Measurements from ENCODE around the gene TM4SF20. TPM values are rescaled to one million over a fixed set of nuclear protein-coding genes. Genes with fewer than 3 reads are reported as not detected.

The TM4SF20 gene
- polyA plus RNA-seq, 1 donor (not counting 4 experiments of a cell fraction or from before 2014, with no cell fraction given), result not detected

DNA sequence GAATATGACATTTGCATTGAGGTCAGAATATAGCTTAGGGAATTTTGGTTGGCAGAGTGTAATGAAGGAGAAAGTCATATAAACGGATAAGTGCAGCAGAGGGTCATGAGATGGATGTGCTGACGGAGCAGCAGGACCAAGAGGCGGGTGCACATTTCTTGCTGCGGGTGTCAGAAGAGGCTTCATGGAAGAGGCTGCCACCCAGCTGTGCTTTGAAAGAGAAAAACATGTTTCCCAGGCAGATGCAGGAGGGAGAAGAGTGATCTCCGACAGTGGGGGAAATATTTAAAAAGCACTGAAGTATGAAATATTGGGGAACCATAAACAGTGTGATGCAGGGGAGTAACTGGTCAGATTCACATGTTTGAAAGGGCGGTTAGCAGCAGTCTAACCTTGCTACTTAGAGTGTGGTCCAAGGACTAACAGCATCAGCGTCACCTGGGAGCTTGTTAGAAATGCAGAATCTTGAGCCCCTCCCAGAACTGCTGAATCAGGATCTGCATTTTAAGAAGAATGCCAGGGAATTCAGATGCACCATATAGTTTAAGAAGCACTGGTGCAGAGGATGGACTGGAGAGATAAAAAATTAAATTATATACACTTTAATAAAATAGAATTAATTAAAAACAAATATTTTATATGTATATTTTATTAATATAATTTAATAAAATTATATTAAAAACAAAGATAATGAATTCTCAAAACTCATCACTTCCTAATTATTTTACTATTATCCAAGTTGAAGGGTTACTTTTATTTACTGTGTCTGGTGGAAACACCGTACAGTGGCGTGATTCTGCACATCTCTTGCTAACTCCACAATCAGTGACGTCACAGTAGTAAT is 44.8 kb upstream of the TM4SF20 start:
- Histone ChIP-seq H3K4me3 (ENCODE audit: control insufficient read depth in 2 of 3, extremely low read depth in 1 of 3, insufficient read depth in 2 of 3, low read depth in 1 of 3, low read length in 3 of 3) (no peak overlapping the region), H3K27ac (ENCODE audit: control insufficient read depth, insufficient read depth, low read length) (no peak overlapping the region), H2AFZ (ENCODE audit: control insufficient read depth, low read length) (no peak overlapping the region), H4K20me1 (ENCODE audit: control insufficient read depth, extremely low read depth, insufficient read depth, low read length) (no peaks in the 10 kb centered on the region), H3K9me3 (ENCODE audit: control insufficient read depth, low read depth, low read length) (no peaks in the 10 kb centered on the region), H3K4me1 (ENCODE audit: control insufficient read depth, extremely low read depth, insufficient read depth, low read length) (no peaks in the 10 kb centered on the region), H3K27me3 (ENCODE audit: control insufficient read depth, extremely low read depth, insufficient read depth, low read length) (no peaks in the 10 kb centered on the region), H3K9ac (ENCODE audit: control insufficient read depth, extremely low read depth, insufficient read depth, low read length) (no peak overlapping the region), H3K4me2 (ENCODE audit: control insufficient read depth, extremely low read depth, insufficient read depth, low read depth, low read length) (no peak overlapping the region), H3K9me1 (ENCODE audit: control insufficient read depth, extremely low read depth, insufficient read depth, low read length) (no peaks in the 10 kb centered on the region), H3K79me2 (ENCODE audit: control insufficient read depth, insufficient read depth, low read length) (no peaks in the 10 kb centered on the region), H3K36me3 (ENCODE audit: control insufficient read depth in 2 of 2, extremely low read depth in 1 of 2, insufficient read depth in 2 of 2, low read length in 2 of 2) (no peaks in the 10 kb centered on the region)
- no peak for DNase-seq (ENCODE audit: low read depth, low spot score)
- FAIRE-seq, result no peak
- dilution Hi-C loops (cut with MboI; ENCODE audit: extremely low pct_ligation_motif_present, low sequenced_read_pairs), result no loop called here
- no peak for TF ChIP-seq EZH2 (IDR thresholded peaks at IDR 0.05; ENCODE audit: low read length)
- TF ChIP-seq, protein P1, sequence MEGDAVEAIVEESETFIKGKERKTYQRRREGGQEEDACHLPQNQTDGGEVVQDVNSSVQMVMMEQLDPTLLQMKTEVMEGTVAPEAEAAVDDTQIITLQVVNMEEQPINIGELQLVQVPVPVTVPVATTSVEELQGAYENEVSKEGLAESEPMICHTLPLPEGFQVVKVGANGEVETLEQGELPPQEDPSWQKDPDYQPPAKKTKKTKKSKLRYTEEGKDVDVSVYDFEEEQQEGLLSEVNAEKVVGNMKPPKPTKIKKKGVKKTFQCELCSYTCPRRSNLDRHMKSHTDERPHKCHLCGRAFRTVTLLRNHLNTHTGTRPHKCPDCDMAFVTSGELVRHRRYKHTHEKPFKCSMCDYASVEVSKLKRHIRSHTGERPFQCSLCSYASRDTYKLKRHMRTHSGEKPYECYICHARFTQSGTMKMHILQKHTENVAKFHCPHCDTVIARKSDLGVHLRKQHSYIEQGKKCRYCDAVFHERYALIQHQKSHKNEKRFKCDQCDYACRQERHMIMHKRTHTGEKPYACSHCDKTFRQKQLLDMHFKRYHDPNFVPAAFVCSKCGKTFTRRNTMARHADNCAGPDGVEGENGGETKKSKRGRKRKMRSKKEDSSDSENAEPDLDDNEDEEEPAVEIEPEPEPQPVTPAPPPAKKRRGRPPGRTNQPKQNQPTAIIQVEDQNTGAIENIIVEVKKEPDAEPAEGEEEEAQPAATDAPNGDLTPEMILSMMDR (optimal IDR thresholded peaks at IDR 0.05 in 1 of 3, IDR thresholded peaks at IDR 0.05 in 1 of 3, conservative IDR thresholded peaks at IDR 0.05 in 1 of 3; ENCODE audit: extremely low read depth in 1 of 3, insufficient read depth in 2 of 3, low read length in 3 of 3), result no peak

DNA sequence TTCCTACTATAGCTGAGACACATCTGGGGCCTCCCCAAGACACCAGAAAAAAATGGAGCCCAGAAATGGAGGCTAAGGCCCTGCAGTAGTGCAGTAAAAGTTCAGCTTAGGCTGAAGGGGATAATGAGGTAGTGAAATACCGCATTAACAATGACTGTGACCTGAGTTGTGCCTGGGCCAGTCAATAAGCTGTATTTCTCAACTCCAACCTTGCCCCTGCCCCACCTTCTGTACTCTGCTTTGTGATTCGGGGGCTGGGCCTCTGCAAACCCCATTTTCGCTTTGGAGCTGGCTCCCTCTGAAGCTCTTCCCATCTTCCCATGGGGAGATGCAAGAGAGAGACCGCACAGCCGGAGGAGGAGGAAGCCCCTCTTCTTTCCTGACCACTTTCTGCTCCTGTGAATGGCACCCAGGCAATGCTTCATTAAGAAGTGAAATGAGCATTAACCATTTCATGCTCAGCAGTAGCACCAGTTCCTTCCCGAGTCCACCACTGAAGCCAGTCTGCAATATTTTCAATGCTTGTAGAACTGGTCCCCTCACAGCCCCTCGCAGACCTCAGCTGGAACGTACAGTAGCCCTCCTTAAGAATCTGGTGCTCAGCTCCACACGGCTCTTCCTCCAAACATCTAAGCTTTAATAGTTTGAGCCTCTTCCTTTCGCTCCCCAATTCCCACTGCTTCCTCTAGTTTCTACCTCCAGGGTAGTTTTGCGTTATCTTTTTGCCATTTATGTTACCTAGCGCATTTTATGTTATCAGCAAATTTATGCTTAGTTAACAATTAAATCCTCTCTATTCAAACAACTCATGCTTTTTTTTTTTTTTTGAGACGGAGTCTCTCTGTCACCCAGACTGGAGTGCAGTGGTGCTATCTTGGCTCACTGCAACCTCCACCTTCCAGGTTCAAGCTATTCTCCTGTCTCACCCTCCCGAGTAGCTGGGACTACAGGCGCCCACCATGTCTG is 41.3 kb upstream of the TM4SF20 start:
- dilution Hi-C loops (cut with MboI; ENCODE audit: extremely low pct_ligation_motif_present, low sequenced_read_pairs), result no loop called here
- Histone ChIP-seq H2AFZ (ENCODE audit: control insufficient read depth, low read length) (no peak overlapping the region), H3K9me1 (ENCODE audit: control insufficient read depth, extremely low read depth, insufficient read depth, low read length) (no peaks in the 10 kb centered on the region), H3K9ac (ENCODE audit: control insufficient read depth, extremely low read depth, insufficient read depth, low read length) (no peak overlapping the region), H3K4me2 (ENCODE audit: control insufficient read depth, extremely low read depth, insufficient read depth, low read depth, low read length) (no peak overlapping the region), H3K79me2 (ENCODE audit: control insufficient read depth, insufficient read depth, low read length) (no peaks in the 10 kb centered on the region), H3K4me3 (ENCODE audit: control insufficient read depth in 2 of 3, extremely low read depth in 1 of 3, insufficient read depth in 2 of 3, low read depth in 1 of 3, low read length in 3 of 3) (no peak overlapping the region), H3K27me3 (ENCODE audit: control insufficient read depth, extremely low read depth, insufficient read depth, low read length) (no peaks in the 10 kb centered on the region), H4K20me1 (ENCODE audit: control insufficient read depth, extremely low read depth, insufficient read depth, low read length) (no peaks in the 10 kb centered on the region), H3K36me3 (ENCODE audit: control insufficient read depth in 2 of 2, extremely low read depth in 1 of 2, insufficient read depth in 2 of 2, low read length in 2 of 2) (no peaks in the 10 kb centered on the region), H3K27ac (ENCODE audit: control insufficient read depth, insufficient read depth, low read length) (no peak overlapping the region), H3K4me1 (ENCODE audit: control insufficient read depth, extremely low read depth, insufficient read depth, low read length) (peaks cover 7% of the 10 kb centered on the region), H3K9me3 (ENCODE audit: control insufficient read depth, low read depth, low read length) (no peaks in the 10 kb centered on the region)
- TF ChIP-seq, protein P1 (optimal IDR thresholded peaks at IDR 0.05 in 1 of 3, IDR thresholded peaks at IDR 0.05 in 1 of 3, conservative IDR thresholded peaks at IDR 0.05 in 1 of 3; ENCODE audit: extremely low read depth in 1 of 3, insufficient read depth in 2 of 3, low read length in 3 of 3), result no peak
- TF ChIP-seq EZH2 (IDR thresholded peaks at IDR 0.05; ENCODE audit: low read length), result no peak
- no peak for FAIRE-seq
- no peak for DNase-seq (ENCODE audit: low read depth, low spot score)

Measured in keratinocyte (primary cell).